Measurements from ENCODE around the gene STMN3. TPM values are rescaled to one million over a fixed set of nuclear protein-coding genes. Genes with fewer than 3 reads are reported as not detected.

Gene STMN3
- total and polyA plus RNA-seq, 7 donors, result 1.8 to 25.2 (median 19.9) TPM

GRCh38 chr20:63656451-63656850, 3.2 kb upstream of the STMN3 start:
- intact Hi-C loops (cut with DNase I), result loop anchor here (5.0 to 10.0 kb wide), 3 partner anchors 51 to 318 kb away; partner anchors contain the start of genes ARFRP1, PPDPF, SAMD10 and ZGPAT
- Histone ChIP-seq H3K9me3 (no peaks in the 10 kb centered on the region), H3K27ac (peak overlapping the region in 3 of 4 donors; percentile 88 to 91 (median 90)), H3K36me3 (peaks cover 0 to 13% (median 0%) of the 10 kb centered on the region in 4 donors), H3K4me1 (peaks cover 0 to 51% (median 50%) of the 10 kb centered on the region in 4 donors), H3K4me3 (no peak overlapping the region), H3K27me3 (peaks cover 0 to 14% (median 0%) of the 10 kb centered on the region in 3 donors)
- DNase-seq, result no peak
- TF ChIP-seq POLR2A (IDR thresholded peaks at IDR 0.05) (no peak), POLR2AphosphoS5 (IDR thresholded peaks at IDR 0.05) (no peak), EP300 (IDR thresholded peaks at IDR 0.05) (no peak)
- TF ChIP-seq, protein P1, sequence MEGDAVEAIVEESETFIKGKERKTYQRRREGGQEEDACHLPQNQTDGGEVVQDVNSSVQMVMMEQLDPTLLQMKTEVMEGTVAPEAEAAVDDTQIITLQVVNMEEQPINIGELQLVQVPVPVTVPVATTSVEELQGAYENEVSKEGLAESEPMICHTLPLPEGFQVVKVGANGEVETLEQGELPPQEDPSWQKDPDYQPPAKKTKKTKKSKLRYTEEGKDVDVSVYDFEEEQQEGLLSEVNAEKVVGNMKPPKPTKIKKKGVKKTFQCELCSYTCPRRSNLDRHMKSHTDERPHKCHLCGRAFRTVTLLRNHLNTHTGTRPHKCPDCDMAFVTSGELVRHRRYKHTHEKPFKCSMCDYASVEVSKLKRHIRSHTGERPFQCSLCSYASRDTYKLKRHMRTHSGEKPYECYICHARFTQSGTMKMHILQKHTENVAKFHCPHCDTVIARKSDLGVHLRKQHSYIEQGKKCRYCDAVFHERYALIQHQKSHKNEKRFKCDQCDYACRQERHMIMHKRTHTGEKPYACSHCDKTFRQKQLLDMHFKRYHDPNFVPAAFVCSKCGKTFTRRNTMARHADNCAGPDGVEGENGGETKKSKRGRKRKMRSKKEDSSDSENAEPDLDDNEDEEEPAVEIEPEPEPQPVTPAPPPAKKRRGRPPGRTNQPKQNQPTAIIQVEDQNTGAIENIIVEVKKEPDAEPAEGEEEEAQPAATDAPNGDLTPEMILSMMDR (IDR thresholded peaks at IDR 0.05), result no peak
- 75 to 94% methylated on average over 3 of the region's 3 CpGs for WGBS, 2 donors

GRCh38 chr20:63655249-63655648, 2.0 kb upstream of the STMN3 start:
- intact Hi-C loops (cut with DNase I), result loop anchor here (2.0 to 10.0 kb wide), 4 partner anchors 28 to 320 kb away; partner anchors contain the start of genes ARFRP1, GMEB2, PPDPF and SAMD10
- H3K27me3 ChIP-seq, result peaks cover 0 to 14% (median 0%) of the 10 kb centered on the region in 3 donors
- H3K27ac ChIP-seq, result no peak overlapping the region
- peaks cover 0 to 54% (median 51%) of the 10 kb centered on the region in 4 donors for H3K4me1 ChIP-seq
- TF ChIP-seq, protein P1 (IDR thresholded peaks at IDR 0.05), result no peak
- TF ChIP-seq EP300 (IDR thresholded peaks at IDR 0.05) (no peak), POLR2A (IDR thresholded peaks at IDR 0.05) (no peak), POLR2AphosphoS5 (IDR thresholded peaks at IDR 0.05) (no peak)
- WGBS, 2 donors, result 70 to 82% methylated on average over 4 of the region's 4 CpGs
- H3K36me3 ChIP-seq, result peaks cover 0 to under 1% (median 0%) of the 10 kb centered on the region in 4 donors
- no peaks in the 10 kb centered on the region for H3K9me3 ChIP-seq
- no peak overlapping the region for H3K4me3 ChIP-seq
- no peak for DNase-seq

DNA sequence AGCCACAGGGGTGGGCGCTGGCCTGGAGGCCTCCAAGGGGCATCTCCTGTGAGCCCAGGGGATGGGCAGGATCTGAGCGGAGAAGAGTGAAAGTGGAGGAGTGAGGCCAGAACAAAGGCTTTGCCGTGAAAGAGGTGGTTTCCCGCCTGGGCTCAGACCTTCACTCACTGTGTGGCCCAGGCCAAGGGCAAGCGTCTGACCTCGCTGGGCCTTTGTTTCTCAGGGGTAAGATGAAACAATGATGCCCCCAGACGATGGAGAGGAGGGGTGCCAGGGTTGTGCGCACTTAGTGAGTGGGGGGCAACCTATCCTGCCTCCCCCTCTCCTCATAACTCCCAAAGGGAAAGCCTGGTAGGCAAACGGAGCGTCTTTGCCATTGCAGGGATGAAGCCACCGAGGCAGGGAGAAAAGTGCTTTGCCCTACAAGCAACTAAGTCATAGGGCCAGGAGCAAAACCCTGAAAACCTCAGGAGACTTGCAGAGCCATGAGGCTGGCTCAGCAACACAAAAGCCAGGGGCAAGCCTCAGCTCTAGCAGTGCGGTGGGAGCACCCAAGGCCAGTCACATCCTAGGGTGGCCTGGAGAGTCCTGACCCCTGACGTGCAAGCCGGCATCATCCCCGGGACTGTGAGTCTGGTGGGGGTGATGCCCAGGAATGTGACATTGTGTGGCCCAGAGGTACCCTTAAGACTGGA, 897 bp upstream of the STMN3 start:
- intact Hi-C loops (cut with DNase I), result loop anchor here (2.0 to 10.0 kb wide), 3 partner anchors 27 to 321 kb away; partner anchors contain the start of genes GMEB2, HELZ2 and SAMD10
- Histone ChIP-seq H3K4me3 (peak overlapping the region; percentile 31 to 74 (median 66)), H3K9me3 (no peaks in the 10 kb centered on the region), H3K4me1 (peaks cover 0 to 49% (median 41%) of the 10 kb centered on the region in 4 donors), H3K27me3 (peaks cover 0 to 14% (median 0%) of the 10 kb centered on the region in 3 donors), H3K27ac (peak overlapping the region; percentile 62 to 78 (median 74)), H3K36me3 (no peaks in the 10 kb centered on the region)
- DNase-seq, result no peak
- TF ChIP-seq POLR2A (IDR thresholded peaks at IDR 0.05), result no peak
- no peak for TF ChIP-seq POLR2AphosphoS5 (IDR thresholded peaks at IDR 0.05)
- no peak for TF ChIP-seq EP300 (IDR thresholded peaks at IDR 0.05)
- TF ChIP-seq, protein P1 (IDR thresholded peaks at IDR 0.05), result no peak
- 49 to 52% methylated on average over 15 of the region's 15 CpGs for WGBS, 2 donors

DNA sequence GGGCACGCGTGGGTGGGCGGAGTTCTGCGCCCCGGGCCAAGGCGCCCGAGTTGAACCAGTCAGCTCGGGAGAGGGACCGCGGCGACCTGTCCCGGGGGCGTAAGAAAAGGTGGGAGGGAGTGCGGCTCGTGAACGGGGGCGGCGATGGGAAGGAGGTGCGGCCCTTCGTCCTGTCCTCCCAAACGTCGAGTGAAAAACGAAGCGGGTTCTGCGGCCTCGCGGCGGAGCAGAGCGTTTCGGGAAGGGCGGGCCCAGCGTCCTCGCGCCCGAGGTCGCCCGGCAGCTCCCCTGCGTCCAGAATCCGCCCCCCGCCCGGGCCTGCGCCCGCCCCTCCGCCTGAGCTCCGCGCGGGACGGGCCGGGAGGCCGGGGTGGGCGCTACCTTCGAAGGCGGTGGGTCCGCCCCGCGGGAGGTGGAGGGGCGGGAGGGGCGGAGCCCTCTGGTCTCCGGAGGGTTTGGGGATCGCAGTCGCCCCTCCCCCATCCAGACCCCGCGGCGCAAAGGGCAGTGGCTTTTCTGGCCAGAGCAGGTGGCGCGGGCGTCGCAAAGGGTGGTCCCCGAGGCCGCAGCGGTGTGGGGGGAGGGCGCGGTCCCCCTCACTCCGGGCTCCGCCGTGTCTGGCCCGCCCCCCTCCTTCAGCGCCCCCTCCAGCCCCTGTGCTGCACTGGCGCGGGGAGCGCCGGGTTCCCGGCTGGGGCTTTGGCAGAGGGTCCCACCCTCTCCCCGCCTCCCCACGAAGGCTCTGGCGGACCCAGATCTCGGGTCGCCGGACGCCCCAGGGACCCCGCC, 838 bp downstream of the STMN3 start:
- Histone ChIP-seq H3K36me3 (no peaks in the 10 kb centered on the region), H3K27me3 (peaks cover 0 to 14% (median 0%) of the 10 kb centered on the region in 3 donors), H3K27ac (peak overlapping the region; percentile 18 to 77 (median 55)), H3K9me3 (no peaks in the 10 kb centered on the region), H3K4me3 (peak overlapping the region; percentile 32 to 74 (median 66)), H3K4me1 (peaks cover 0 to 38% (median 31%) of the 10 kb centered on the region in 4 donors)
- 1 to 2% methylated on average over 91 of the region's 91 CpGs for WGBS, 2 donors
- TF ChIP-seq POLR2A (IDR thresholded peaks at IDR 0.05), result no peak
- TF ChIP-seq POLR2AphosphoS5 (IDR thresholded peaks at IDR 0.05), result no peak
- TF ChIP-seq EP300 (IDR thresholded peaks at IDR 0.05), result no peak
- TF ChIP-seq, protein P1 (IDR thresholded peaks at IDR 0.05), result no peak
- intact Hi-C loops (cut with DNase I), result loop anchor here (5.0 to 10.0 kb wide), 2 partner anchors 80 to 322 kb away; partner anchors contain the start of genes HELZ2 and SAMD10
- no peak for DNase-seq

Measured in sigmoid colon (tissue), 7 donors.